Measurements from ENCODE around the gene S100A13. TPM values are rescaled to one million over a fixed set of nuclear protein-coding genes. Genes with fewer than 3 reads are reported as not detected.
"Not testable (repeated sequence)": the region's sequence is repeated elsewhere in the genome, so short reads cannot be mapped to it uniquely, and the experiment has no call there.

Gene S100A13
- total RNA-seq, 2 experiments from 2014 or later, result 4.8 to 10.3 TPM

- no peak overlapping the region for H3K4me2 ChIP-seq (ENCODE audit: low read length)
- no peak overlapping the region for H3K4me3 ChIP-seq (ENCODE audit: low read depth, low read length, poor library complexity, severe bottlenecking)
- no peaks in the 10 kb centered on the region for H3K9me2 ChIP-seq (ENCODE audit: insufficient read depth, low read length)
- BruUV-seq (replicated peaks), result no TSS peak
- peaks cover 100% of the 10 kb centered on the region for H3K36me3 ChIP-seq (ENCODE audit: insufficient read depth, low read length)
- no peak for DNase-seq (ENCODE audit: low spot score)
- H3K4me1 ChIP-seq (ENCODE audit: insufficient read depth, low read length, poor library complexity, severe bottlenecking), result no peaks in the 10 kb centered on the region
- no peaks in the 10 kb centered on the region for H4K20me1 ChIP-seq (ENCODE audit: insufficient read depth, low read length)
- H2AFZ ChIP-seq (ENCODE audit: low read length), result no peak overlapping the region
- ChIA-PET POLR2A (no interaction called here), CTCF (ENCODE audit: unreplicated experiment) (no interaction called here)
- intact Hi-C loops (cut with micrococcal nuclease; ENCODE audit: unreplicated experiment), result no loop called here
- peaks cover under 1% of the 10 kb centered on the region; the same call in 1 of the 2 replicates for H3K79me2 ChIP-seq (ENCODE audit: insufficient read depth, low read depth, low read length)
- no peak overlapping the region for H3K27ac ChIP-seq (ENCODE audit: low read depth, low read length, poor library complexity, severe bottlenecking)
- H3K9me3 ChIP-seq (ENCODE audit: low read length), result no peaks in the 10 kb centered on the region
- TF ChIP-seq CTCF (conservative IDR thresholded peaks at IDR 0.05; ENCODE audit: low read length) (no peak), EZH2phosphoT487 (IDR thresholded peaks at IDR 0.05; ENCODE audit: borderline replicate concordance, low read depth, low read length) (no peak)
These were observed 14.9 kb upstream of the S100A13 start for GRCh38 chr1:153642161-153642560.

- H3K4me3 ChIP-seq (ENCODE audit: low read depth, low read length, poor library complexity, severe bottlenecking), result no peak overlapping the region
- H3K4me1 ChIP-seq (ENCODE audit: insufficient read depth, low read length, poor library complexity, severe bottlenecking), result peaks cover 4% of the 10 kb centered on the region
- no peak for DNase-seq (ENCODE audit: low spot score)
- H3K27ac ChIP-seq (ENCODE audit: low read depth, low read length, poor library complexity, severe bottlenecking), result no peak overlapping the region
- no peaks in the 10 kb centered on the region for H4K20me1 ChIP-seq (ENCODE audit: insufficient read depth, low read length)
- ChIA-PET POLR2A (no interaction called here), CTCF (ENCODE audit: unreplicated experiment) (no interaction called here)
- H3K36me3 ChIP-seq (ENCODE audit: insufficient read depth, low read length), result peaks cover 100% of the 10 kb centered on the region
- no peak for TF ChIP-seq EZH2phosphoT487 (IDR thresholded peaks at IDR 0.05; ENCODE audit: borderline replicate concordance, low read depth, low read length)
- H3K79me2 ChIP-seq (ENCODE audit: insufficient read depth, low read depth, low read length), result peaks cover 13% of the 10 kb centered on the region
- no TSS peak for BruUV-seq (replicated peaks)
- no peak overlapping the region for H2AFZ ChIP-seq (ENCODE audit: low read length)
- no peaks in the 10 kb centered on the region for H3K9me3 ChIP-seq (ENCODE audit: low read length)
- H3K4me2 ChIP-seq (ENCODE audit: low read length), result no peak overlapping the region
- intact Hi-C loops (cut with micrococcal nuclease; ENCODE audit: unreplicated experiment), result no loop called here
- H3K9me2 ChIP-seq (ENCODE audit: insufficient read depth, low read length), result no peaks in the 10 kb centered on the region
These were observed 13.6 kb upstream of the S100A13 start for GRCh38 chr1:153640861-153641260.

- DNase-seq (ENCODE audit: low spot score); POLR2A ChIA-PET; H3K4me2 ChIP-seq (ENCODE audit: low read length); H3K4me1 ChIP-seq (ENCODE audit: insufficient read depth, low read length, poor library complexity, severe bottlenecking); H3K9me3 ChIP-seq (ENCODE audit: low read length); intact Hi-C loops (cut with micrococcal nuclease; ENCODE audit: unreplicated experiment); H2AFZ ChIP-seq (ENCODE audit: low read length); CTCF ChIA-PET (ENCODE audit: unreplicated experiment); H4K20me1 ChIP-seq (ENCODE audit: insufficient read depth, low read length); BruUV-seq (replicated peaks); H3K4me3 ChIP-seq (ENCODE audit: low read depth, low read length, poor library complexity, severe bottlenecking); H3K27ac ChIP-seq (ENCODE audit: low read depth, low read length, poor library complexity, severe bottlenecking); H3K9me2 ChIP-seq (ENCODE audit: insufficient read depth, low read length): not testable (repeated sequence)
- H3K79me2 ChIP-seq (ENCODE audit: insufficient read depth, low read depth, low read length), result peaks cover 20% of the 10 kb centered on the region
- H3K36me3 ChIP-seq (ENCODE audit: insufficient read depth, low read length), result peaks cover 96% of the 10 kb centered on the region
These were observed 12.9 kb upstream of the S100A13 start for GRCh38 chr1:153640213-153640612.

GRCh38 chr1:153639280-153639679, 12.0 kb upstream of the S100A13 start:
- H3K4me1 ChIP-seq (ENCODE audit: insufficient read depth, low read length, poor library complexity, severe bottlenecking), result peaks cover 10% of the 10 kb centered on the region
- no peak overlapping the region for H3K4me3 ChIP-seq (ENCODE audit: low read depth, low read length, poor library complexity, severe bottlenecking)
- H3K4me2 ChIP-seq (ENCODE audit: low read length), result no peak overlapping the region
- DNase-seq (ENCODE audit: low spot score), result no peak
- H4K20me1 ChIP-seq (ENCODE audit: insufficient read depth, low read length), result no peaks in the 10 kb centered on the region
- no peaks in the 10 kb centered on the region for H3K9me2 ChIP-seq (ENCODE audit: insufficient read depth, low read length)
- BruUV-seq (replicated peaks), result no TSS peak
- peaks cover 29% of the 10 kb centered on the region for H3K79me2 ChIP-seq (ENCODE audit: insufficient read depth, low read depth, low read length)
- POLR2A ChIA-PET, result no interaction called here
- CTCF ChIA-PET (ENCODE audit: unreplicated experiment), result no interaction called here
- no peaks in the 10 kb centered on the region for H3K9me3 ChIP-seq (ENCODE audit: low read length)
- intact Hi-C loops (cut with micrococcal nuclease; ENCODE audit: unreplicated experiment), result no loop called here
- no peak overlapping the region for H2AFZ ChIP-seq (ENCODE audit: low read length)
- no peak for TF ChIP-seq CTCF (conservative IDR thresholded peaks at IDR 0.05; ENCODE audit: low read length)
- no peak for TF ChIP-seq EZH2phosphoT487 (IDR thresholded peaks at IDR 0.05; ENCODE audit: borderline replicate concordance, low read depth, low read length)
- H3K27ac ChIP-seq (ENCODE audit: low read depth, low read length, poor library complexity, severe bottlenecking), result no peak overlapping the region
- H3K36me3 ChIP-seq (ENCODE audit: insufficient read depth, low read length), result peaks cover 86% of the 10 kb centered on the region

Measured in OCI-LY7 (cell line).